SK-N-SH (cell line): ENCODE measurements around the gene NUMA1. TPM values are rescaled to one million over a fixed set of nuclear protein-coding genes. Genes with fewer than 3 reads are reported as not detected.

Experiments used
- CTCF ChIA-PET: fragments of 300-600, 350-600 bp; formaldehyde crosslinking; extraction: SDS; loops from one replicate; lab custom pipeline; 2021; lab: Yijun Ruan, JAX
- POLR2A ChIA-PET: fragments of 350-600 bp; sonication (Branson Sonifier 250); formaldehyde crosslinking; extraction: SDS; loops from one replicate; lab custom pipeline; 2020; ENCODE audit warnings: antibody characterized with exemption, inconsistent platforms; lab: Yijun Ruan, JAX
- DNase-seq: peaks from one replicate; pipeline ENCODE4 v3.0.0; 2012
- H2AFZ ChIP-seq: fragments of 200-600 bp; sonication (generic); 2 replicates; pipeline ENCODE4 v1.8.1; 2016; ENCODE audit warnings: antibody characterized with exemption, mild to moderate bottlenecking, low read depth
- H3F3A ChIP-seq: fragments of 200-600 bp; sonication (generic); replicated peaks from 2 replicates; pipeline ENCODE3; 2016; ENCODE audit warnings: antibody characterized with exemption, mild to moderate bottlenecking; ENCODE audit not compliant: insufficient read depth
- H3K27ac ChIP-seq, 2 experiments: fragments of 200-500 bp in 1 of 2; fragments of 200-600 bp in 1 of 2; sonication (Bioruptor generic) in 1 of 2; sonication (generic), shearing (Covaris generic) in 1 of 2; 2 replicates each; pipeline versions ENCODE4 v1.5.1 to v1.6.1; 2014 to 2016; ENCODE audit warnings: low read depth in 2 of 2, inconsistent platforms in 1 of 2, low read length in 1 of 2, mild to moderate bottlenecking in 1 of 2, mixed read lengths in 1 of 2
- H3K27me3 ChIP-seq: fragments of 200-600 bp; sonication (generic), shearing (Covaris generic); 2 replicates; pipeline ENCODE4 v1.6.1; 2016; ENCODE audit warnings: mixed run types; ENCODE audit not compliant: insufficient read depth
- H3K36me3 ChIP-seq, 2 experiments: fragments of 200-500 bp in 1 of 2; fragments of 200-600 bp in 1 of 2; sonication (Bioruptor generic) in 1 of 2; sonication (generic) in 1 of 2; replicated peaks in 1 of 2; 2 replicates each; pipeline versions ENCODE3 to v1.5.1; 2014 to 2016; ENCODE audit warnings: low read length in 1 of 2, mild to moderate bottlenecking in 1 of 2; ENCODE audit not compliant: insufficient read depth in 2 of 2, control insufficient read depth in 1 of 2
- H3K4me1 ChIP-seq, 2 experiments: fragments of 200-500 bp in 1 of 2; fragments of 200-600 bp in 1 of 2; sonication (Bioruptor generic) in 1 of 2; sonication (generic), shearing (Covaris generic) in 1 of 2; 2 replicates each; pipeline versions ENCODE4 v1.5.1 to v1.6.1; 2014 to 2016; ENCODE audit warnings: low read depth in 1 of 2, low read length in 1 of 2, mixed run types in 1 of 2; ENCODE audit not compliant: insufficient read depth in 2 of 2, control insufficient read depth in 1 of 2
- H3K4me2 ChIP-seq: fragments of 200-600 bp; sonication (generic), shearing (Covaris generic); 2 replicates; pipeline ENCODE4 v1.6.1; 2017; ENCODE audit warnings: mixed run types
- H3K4me3 ChIP-seq, 2 experiments: fragments of 200-500 bp in 1 of 2; fragments of 200-600 bp in 1 of 2; sonication (Bioruptor generic) in 1 of 2; sonication (generic), shearing (Covaris generic) in 1 of 2; 2 replicates each; pipeline versions ENCODE4 v1.5.1 to v1.8.1; 2014 to 2016; ENCODE audit warnings: low read depth in 2 of 2, inconsistent platforms in 1 of 2, low read length in 1 of 2, mild to moderate bottlenecking in 1 of 2, mixed read lengths in 1 of 2, moderate library complexity in 1 of 2
- H3K79me2 ChIP-seq: fragments of 200-600 bp; sonication (generic); 2 replicates; pipeline ENCODE4 v1.8.1; 2017; ENCODE audit warnings: mild to moderate bottlenecking; ENCODE audit not compliant: insufficient read depth
- H3K9ac ChIP-seq: fragments of 200-600 bp; sonication (generic); 2 replicates; pipeline ENCODE4 v1.6.1; 2017; ENCODE audit warnings: mixed run types
- H3K9me2 ChIP-seq: fragments of 200-600 bp; sonication (generic); 2 replicates; pipeline ENCODE4 v1.6.1; 2017; ENCODE audit warnings: mixed run types
- H3K9me3 ChIP-seq: fragments of 200-600 bp; sonication (generic); 2 replicates; pipeline ENCODE4 v1.6.1; 2017; ENCODE audit warnings: mixed run types, mild to moderate bottlenecking, moderate library complexity
- H4K20me1 ChIP-seq: fragments of 200-600 bp; sonication (generic); 2 replicates; pipeline ENCODE4 v1.6.1; 2017; ENCODE audit warnings: mild to moderate bottlenecking, mixed run types; ENCODE audit not compliant: insufficient read depth
- CTCF ChIP-seq: fragments of 200-600 bp; sonication (generic); IDR thresholded peaks from 2 replicates; pipeline ENCODE4 v1.6.1; 2017; ENCODE audit warnings: antibody characterized with exemption, mild to moderate bottlenecking, moderate library complexity
- ELF1 ChIP-seq: IDR thresholded peaks from 2 replicates; pipeline ENCODE4 v1.4.0; 2012
- EZH2phosphoT487 ChIP-seq: fragments of 200-600 bp; sonication (generic); IDR thresholded peaks from 2 replicates; pipeline ENCODE4 v1.6.1; 2017; ENCODE audit warnings: low read depth, mixed run types, mild to moderate bottlenecking, antibody characterized with exemption, moderate library complexity, borderline replicate concordance
- FOSL2 ChIP-seq: IDR thresholded peaks from 2 replicates; pipeline ENCODE4 v1.4.0; 2012; ENCODE audit warnings: low read depth, mild to moderate bottlenecking, moderate library complexity, borderline replicate concordance
- FOXJ3 ChIP-seq: sonication (generic); formaldehyde crosslinking; IDR thresholded peaks from 2 replicates; pipeline ENCODE4 v1.5.1; 2020; ENCODE audit warnings: mild to moderate bottlenecking, missing genetic modification reagents
- GABPA ChIP-seq: IDR thresholded peaks from 2 replicates; pipeline ENCODE4 v1.4.0; 2012; ENCODE audit warnings: low read depth, mild to moderate bottlenecking
- GATA2 ChIP-seq: sonication (generic); formaldehyde crosslinking; IDR thresholded peaks from 2 replicates; pipeline ENCODE4 v1.5.0; 2020; ENCODE audit warnings: mild to moderate bottlenecking, missing genetic modification reagents
- IRF3 ChIP-seq: fragments of 150-350 bp; IDR thresholded peaks from 2 replicates; pipeline ENCODE4 v1.6.1; 2016; ENCODE audit warnings: mild to moderate bottlenecking, low read depth, low read length
- JUND ChIP-seq: IDR thresholded peaks from 2 replicates; pipeline ENCODE4 v1.4.0; 2012
- MAX ChIP-seq: IDR thresholded peaks from 2 replicates; pipeline ENCODE4 v1.4.0; 2012; ENCODE audit warnings: low read depth
- NFIC ChIP-seq: IDR thresholded peaks from 2 replicates; pipeline ENCODE4 v1.4.0; 2012; ENCODE audit warnings: borderline replicate concordance
- NRF1 ChIP-seq: IDR thresholded peaks from 2 replicates; pipeline ENCODE4 v1.6.1; 2012; ENCODE audit warnings: low read depth, mild to moderate bottlenecking, low read length
- RCOR1 ChIP-seq: fragments of 150-350 bp; IDR thresholded peaks from 2 replicates; pipeline ENCODE4 v1.6.1; 2017; ENCODE audit warnings: antibody characterized with exemption, low read length
- REST ChIP-seq: IDR thresholded peaks from 2 replicates; pipeline ENCODE4 v1.6.1; 2012; ENCODE audit warnings: mild to moderate bottlenecking, low read depth, low read length, moderate library complexity
- SMC3 ChIP-seq: IDR thresholded peaks from 2 replicates; pipeline ENCODE4 v1.6.1; 2012; ENCODE audit warnings: low read depth, low read length, improper control_type of control experiment
- USF1 ChIP-seq: IDR thresholded peaks from 2 replicates; pipeline ENCODE4 v1.4.0; 2012; ENCODE audit warnings: low read depth, borderline replicate concordance
- USF2 ChIP-seq: fragments of 150-350 bp; IDR thresholded peaks from 2 replicates; pipeline ENCODE4 v1.6.1; 2017; ENCODE audit warnings: antibody characterized with exemption, low read length, low read depth, borderline replicate concordance
- WGBS: methylation state at CpG from one replicate; pipeline ENCODE4 v1.1.6; 2017; ENCODE audit warnings: low lambda C conversion rate; 5-methylcytosine and 5-hydroxymethylcytosine counted together
- polyA plus RNA-seq, 3 experiments: library from polyadenylated mRNA; depleted of rRNA; stranded (reverse); fragments of >200 nt; gene quantifications; 2 replicates each; pipeline ENCODE4 v1.2.3, GENCODE V29; 2012

The NUMA1 gene
- polyA plus RNA-seq, 1 of the 3 experiments (the other 2 are of a cell fraction) = 111 TPM

GRCh38 chr11:72075756-72076155 lies 4.6 kb downstream of the NUMA1 start:
- H3K36me3 ChIP-seq = peaks cover 0 to 4% of the 10 kb centered on the region in 2 experiments
- H3K9ac ChIP-seq = no peak overlapping the region
- peaks cover 90% of the 10 kb centered on the region for H3K79me2 ChIP-seq
- no peak overlapping the region for H2AFZ ChIP-seq
- H3K27ac ChIP-seq = peak overlapping the region in 1 of 2 experiments; percentile 12; a peak in 1 of 4 replicates
- H3F3A ChIP-seq = peaks cover 27% of the 10 kb centered on the region
- no peaks in the 10 kb centered on the region for H3K27me3 ChIP-seq
- no peaks in the 10 kb centered on the region for H3K9me2 ChIP-seq
- TF ChIP-seq USF1 = no peak
- TF ChIP-seq NRF1 = no peak
- no peak for TF ChIP-seq REST
- TF ChIP-seq EZH2phosphoT487 = no peak
- TF ChIP-seq NFIC = no peak
- TF ChIP-seq MAX = no peak
- TF ChIP-seq FOSL2 = no peak
- no peak for TF ChIP-seq USF2
- TF ChIP-seq JUND = no peak
- TF ChIP-seq CTCF = no peak
- TF ChIP-seq ELF1 = no peak
- no peak for TF ChIP-seq IRF3
- TF ChIP-seq FOXJ3 (CRISPR knock-in tag) = no peak
- no peak for TF ChIP-seq GABPA
- TF ChIP-seq GATA2 (CRISPR knock-in tag) = no peak
- no peak for TF ChIP-seq RCOR1
- no peak for TF ChIP-seq SMC3
- H3K4me3 ChIP-seq = no peak overlapping the region
- H4K20me1 ChIP-seq = no peaks in the 10 kb centered on the region
- POLR2A ChIA-PET = no interaction called here
- H3K9me3 ChIP-seq = no peaks in the 10 kb centered on the region
- H3K4me2 ChIP-seq = no peak overlapping the region
- DNase-seq = no peak
- 96% methylated on average over 4 of the region's 4 CpGs for WGBS
- CTCF ChIA-PET = interaction anchor here (0.9 to 3.2 kb wide), 3 partner anchors 13 to 51 kb away, joined by 5 to 16 read pairs (median 5); no protein-coding TSS in a partner anchor
- peaks cover 6 to 27% of the 10 kb centered on the region in 2 experiments for H3K4me1 ChIP-seq
